Ammon's horn (tissue), 1 donor: ENCODE results near the gene DPCD.
"Not testable (repeated sequence)": the region's sequence is repeated elsewhere in the genome, so short reads cannot be mapped to it uniquely, and the experiment has no call there.

Experiments
- DNase-seq: peaks from one replicate; pipeline ENCODE4 v3.0.0-alpha.2; 2016; ENCODE audit warnings: low spot score

DPCD gene

GRCh38 chr10:101619983-101620382 lies 31.9 kb downstream of the DPCD start:
- DNase-seq: no peak

GRCh38 chr10:101623528-101623927 lies 35.4 kb downstream of the DPCD start:
- no peak for DNase-seq

- DNase-seq: no peak
These were observed 36.5 kb downstream of the DPCD start for GRCh38 chr10:101624526-101625102.

- no peak for DNase-seq
These were observed 37.8 kb downstream of the DPCD start for GRCh38 chr10:101625821-101626412.

- peak; percentile 79 for DNase-seq
These were observed 41.9 kb downstream of the DPCD start for GRCh38 chr10:101629837-101630632.

GRCh38 chr10:101630633-101630920 lies 42.5 kb downstream of the DPCD start:
- no peak for DNase-seq

- no peak for DNase-seq
These were observed 43.8 kb downstream of the DPCD start for GRCh38 chr10:101631821-101632475.

- not testable (repeated sequence) for DNase-seq
These were observed 45.4 kb downstream of the DPCD start for GRCh38 chr10:101633510-101633909.

- DNase-seq: no peak
These were observed 51.2 kb downstream of the DPCD start for GRCh38 chr10:101639141-101639900.

- DNase-seq: no peak
These were observed 55.4 kb downstream of the DPCD start for GRCh38 chr10:101643546-101643945.

GRCh38 chr10:101644002-101644401 lies 55.9 kb downstream of the DPCD start:
- DNase-seq: peak; percentile 50

- DNase-seq: no peak
These were observed 57.5 kb downstream of the DPCD start for GRCh38 chr10:101645659-101646058.

- peak; percentile 79 for DNase-seq
These were observed 58.2 kb downstream of the DPCD start for GRCh38 chr10:101646364-101646763.

- no peak for DNase-seq
These were observed 59.1 kb downstream of the DPCD start for GRCh38 chr10:101647255-101647654.

GRCh38 chr10:101649525-101650085 lies 61.5 kb downstream of the DPCD start:
- peak; percentile 38 for DNase-seq

GRCh38 chr10:101650863-101651262 lies 62.7 kb downstream of the DPCD start:
- DNase-seq: no peak

GRCh38 chr10:101651336-101651735 lies 63.2 kb downstream of the DPCD start:
- no peak for DNase-seq

GRCh38 chr10:101653536-101653935 lies 65.4 kb downstream of the DPCD start:
- no peak for DNase-seq

- DNase-seq: no peak
These were observed 67.4 kb downstream of the DPCD start for GRCh38 chr10:101655570-101655969.

- no peak for DNase-seq
These were observed 68.8 kb downstream of the DPCD start for GRCh38 chr10:101656890-101657289.

GRCh38 chr10:101658975-101659374 lies 70.9 kb downstream of the DPCD start:
- no peak for DNase-seq
